Activated CD8-positive, alpha-beta memory T cell treated with anti-CD3 and anti-CD28 coated beads, Interleukin-2, amount 50 U/mL, for 1 hour (primary cell): ENCODE measurements around the gene MEX3C.

Experiments used
- DNase-seq: peaks from one replicate; pipeline ENCODE4 v3.0.0-alpha.2; 2020; ENCODE audit errors: extremely low read depth

The MEX3C gene

GRCh38 chr18:51197661-51198424, at the start of gene MEX3C:
Gene MEX3C (minus strand): TSS chr18:51197681. CDS start chr18:51197320, 361 bp downstream.
- peak; percentile 98 for DNase-seq

GRCh38 chr18:51241226-51241625, 43.7 kb upstream of the MEX3C start:
- DNase-seq, result no peak

GRCh38 chr18:51236225-51236624, 38.7 kb upstream of the MEX3C start:
- no peak for DNase-seq

- no peak for DNase-seq
Measured at GRCh38 chr18:51235009-51235789, 37.7 kb upstream of the MEX3C start.

GRCh38 chr18:51234117-51235008, 36.9 kb upstream of the MEX3C start:
- no peak for DNase-seq

GRCh38 chr18:51229328-51229727, 31.8 kb upstream of the MEX3C start:
- no peak for DNase-seq

GRCh38 chr18:51227660-51228059, 30.2 kb upstream of the MEX3C start:
- DNase-seq, result no peak

GRCh38 chr18:51226587-51227350, 29.3 kb upstream of the MEX3C start:
- DNase-seq, result no peak

GRCh38 chr18:51226068-51226467, 28.6 kb upstream of the MEX3C start:
- DNase-seq, result no peak

- DNase-seq, result no peak
Measured at GRCh38 chr18:51212606-51213005, 15.1 kb upstream of the MEX3C start.

- no peak for DNase-seq
Measured at GRCh38 chr18:51211552-51211951, 14.1 kb upstream of the MEX3C start.

GRCh38 chr18:51196811-51197660, 445 bp downstream of the MEX3C start:
- DNase-seq, result no peak

- no peak for DNase-seq
Measured at GRCh38 chr18:51196118-51196810, 1.2 kb downstream of the MEX3C start.

- no peak for DNase-seq
Measured at GRCh38 chr18:51195451-51196117, 1.9 kb downstream of the MEX3C start.

GRCh38 chr18:51195086-51195450, 2.4 kb downstream of the MEX3C start:
- DNase-seq, result no peak

- no peak for DNase-seq
Measured at GRCh38 chr18:51194604-51195003, 2.9 kb downstream of the MEX3C start.

GRCh38 chr18:51193621-51194287, 3.7 kb downstream of the MEX3C start:
- no peak for DNase-seq

GRCh38 chr18:51192696-51193095, 4.8 kb downstream of the MEX3C start:
- DNase-seq, result no peak

- DNase-seq, result no peak
Measured at GRCh38 chr18:51192026-51192425, 5.5 kb downstream of the MEX3C start.
